Testis (tissue), 2 donors: Measurements from ENCODE around the gene GJB3.

Source experiments
- CTCF ChIP-seq, 3 experiments: fragments of 450-650 bp in 2 of 3; fragments of 200-600 bp in 1 of 3; sonication (generic) in 1 of 3; IDR thresholded peaks; one replicate each; pipeline ENCODE4 v1.5.1; 2016 to 2019; ENCODE audit warnings: antibody characterized with exemption in 3 of 3, mild to moderate bottlenecking in 2 of 3, moderate library complexity in 1 of 3
- POLR2A ChIP-seq: fragments of 450-650 bp; IDR thresholded peaks from one replicate; pipeline ENCODE4 v1.6.1; 2017; ENCODE audit warnings: antibody characterized with exemption, mild to moderate bottlenecking, moderate library complexity

GRCh38 chr1:34833711-34834110 is 52.7 kb downstream of the GJB3 start:
- TF ChIP-seq CTCF (IDR thresholded peaks at IDR 0.05) (no peak), POLR2A (no peak)
